CD4-positive, alpha-beta T cell treated with Interleukin-12 subunit alpha and Interleukin-12 subunit beta, for 1 hour (primary cell): Measurements from ENCODE around the gene ZNF618.

ENCODE experiments used
- DNase-seq: peaks from one replicate; pipeline ENCODE4 v3.0.0-alpha.2; 2020

Gene ZNF618

DNA sequence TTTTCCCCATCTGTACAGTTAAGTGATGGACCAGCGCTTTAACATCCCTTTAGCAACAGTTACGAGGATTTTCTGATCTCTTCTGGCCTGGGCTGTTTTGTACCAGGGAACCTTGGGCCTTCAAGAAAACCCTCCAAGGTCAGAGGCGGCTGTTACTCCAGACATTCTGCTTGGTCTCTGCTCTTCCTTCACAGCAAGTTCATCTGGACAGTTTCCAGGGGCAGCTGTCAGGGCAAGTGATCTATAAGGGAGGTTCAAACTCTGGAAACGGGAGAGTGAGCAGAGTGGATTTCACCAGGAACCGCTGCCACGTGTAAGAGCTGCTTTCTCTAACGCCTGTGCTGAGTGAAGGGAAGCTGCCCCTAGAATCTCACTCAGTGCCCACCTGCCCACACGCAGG is 36.7 kb downstream of the ZNF618 start:
- no peak for DNase-seq

DNA sequence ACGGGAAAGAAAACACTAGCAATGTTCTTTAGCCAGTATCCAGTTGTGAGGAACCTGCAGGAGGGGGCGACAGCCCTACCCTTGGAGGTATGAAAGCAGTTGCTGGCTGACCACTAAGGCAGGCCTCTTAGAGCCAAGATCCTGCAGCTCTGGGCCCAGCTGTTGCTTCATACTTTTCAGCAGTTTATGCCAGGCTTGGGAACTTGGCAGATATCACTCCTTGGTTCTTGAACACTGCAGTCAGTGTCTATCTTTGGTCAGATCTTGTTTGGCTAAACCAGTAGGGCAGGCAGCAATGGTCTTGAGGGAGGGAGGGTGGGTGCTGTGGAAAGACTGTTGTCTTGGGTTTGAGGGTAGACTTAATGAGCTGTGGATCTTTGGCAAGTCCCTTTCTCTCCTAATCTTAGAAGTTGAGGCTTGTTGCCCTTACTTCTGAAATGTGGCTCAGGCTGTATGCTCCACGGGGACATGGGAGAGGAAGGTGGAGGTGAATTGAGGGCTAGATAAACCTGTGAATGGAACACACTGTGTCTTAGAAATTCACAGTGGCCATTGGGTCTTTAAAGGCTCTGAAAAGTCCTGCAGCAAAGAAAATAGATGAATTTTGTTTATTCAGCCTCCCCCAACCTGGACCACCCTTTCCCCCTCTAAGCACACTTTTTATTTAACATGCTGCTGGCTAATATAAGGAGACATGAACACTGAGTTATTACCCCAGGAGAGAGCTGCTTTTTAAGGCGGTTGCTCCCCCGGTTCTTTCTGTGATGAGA is 37.5 kb downstream of the ZNF618 start:
- no peak for DNase-seq

DNA sequence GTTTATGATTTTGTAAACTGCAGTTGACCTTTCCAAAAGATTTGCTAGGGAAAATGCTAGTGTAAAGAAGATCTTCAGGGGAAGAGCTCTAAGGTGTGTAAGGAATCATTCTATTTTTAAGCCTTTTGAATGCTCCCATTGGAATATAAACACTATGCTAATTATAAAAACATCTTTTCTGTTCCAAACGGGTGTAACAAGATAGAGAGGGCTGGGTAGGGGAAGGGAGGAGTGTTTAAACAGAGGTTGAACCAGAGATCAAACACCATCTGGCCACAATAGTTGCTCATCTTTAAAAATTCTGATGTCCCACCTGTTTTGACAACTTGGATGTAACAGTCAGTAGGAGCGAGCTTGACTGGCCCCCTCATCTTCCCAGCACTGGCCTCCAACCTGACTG is 38.4 kb downstream of the ZNF618 start:
- no peak for DNase-seq

DNA sequence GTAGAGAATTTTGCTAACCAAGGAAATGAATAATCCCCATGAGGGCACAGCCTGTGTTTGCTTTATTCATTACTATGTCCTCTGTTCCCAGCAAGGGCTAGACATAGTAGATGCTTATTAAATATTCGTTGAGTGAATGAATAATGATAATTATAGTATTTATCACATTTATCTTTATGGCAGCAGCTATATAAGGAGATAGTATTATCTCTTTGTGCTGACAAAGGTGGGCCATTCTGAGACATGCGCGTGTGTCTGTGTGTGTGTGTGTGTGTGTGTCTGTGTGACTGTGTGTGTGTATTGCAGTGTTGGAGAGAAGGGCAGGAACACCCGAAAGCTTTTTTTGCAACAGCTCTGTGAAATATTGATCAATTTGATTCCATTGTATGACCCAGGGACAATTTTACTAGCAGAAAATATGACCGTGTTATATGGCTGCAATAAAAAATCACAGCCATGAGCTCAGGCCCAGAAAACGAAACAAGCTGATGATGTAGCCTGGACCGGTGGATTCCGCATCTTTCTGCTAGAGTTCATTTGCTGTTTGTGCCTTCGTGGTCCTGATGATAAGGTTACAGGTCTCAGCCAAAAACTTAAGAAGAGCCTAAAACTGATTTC is 39.8 kb downstream of the ZNF618 start:
- DNase-seq: no peak

DNA sequence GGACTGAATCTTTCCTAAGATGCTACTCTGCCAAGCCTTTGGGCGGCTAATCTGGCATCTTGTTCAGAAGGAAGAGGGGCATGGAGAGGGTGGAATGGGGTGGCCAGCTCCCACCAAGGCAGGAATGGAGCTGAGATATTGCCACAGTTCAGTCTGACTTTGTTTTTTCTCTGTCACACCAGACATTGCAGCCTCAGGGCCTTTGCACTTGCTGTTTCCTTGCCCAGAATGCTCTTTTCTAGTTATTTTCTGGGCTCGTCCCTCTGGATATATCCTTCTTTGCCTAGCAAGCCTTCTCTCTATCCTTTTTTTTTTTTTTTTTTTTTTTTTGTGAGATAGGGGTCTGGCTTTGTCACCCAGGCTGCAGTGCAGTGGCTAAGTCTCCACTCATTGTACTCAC is 40.8 kb downstream of the ZNF618 start:
- no peak for DNase-seq

DNA sequence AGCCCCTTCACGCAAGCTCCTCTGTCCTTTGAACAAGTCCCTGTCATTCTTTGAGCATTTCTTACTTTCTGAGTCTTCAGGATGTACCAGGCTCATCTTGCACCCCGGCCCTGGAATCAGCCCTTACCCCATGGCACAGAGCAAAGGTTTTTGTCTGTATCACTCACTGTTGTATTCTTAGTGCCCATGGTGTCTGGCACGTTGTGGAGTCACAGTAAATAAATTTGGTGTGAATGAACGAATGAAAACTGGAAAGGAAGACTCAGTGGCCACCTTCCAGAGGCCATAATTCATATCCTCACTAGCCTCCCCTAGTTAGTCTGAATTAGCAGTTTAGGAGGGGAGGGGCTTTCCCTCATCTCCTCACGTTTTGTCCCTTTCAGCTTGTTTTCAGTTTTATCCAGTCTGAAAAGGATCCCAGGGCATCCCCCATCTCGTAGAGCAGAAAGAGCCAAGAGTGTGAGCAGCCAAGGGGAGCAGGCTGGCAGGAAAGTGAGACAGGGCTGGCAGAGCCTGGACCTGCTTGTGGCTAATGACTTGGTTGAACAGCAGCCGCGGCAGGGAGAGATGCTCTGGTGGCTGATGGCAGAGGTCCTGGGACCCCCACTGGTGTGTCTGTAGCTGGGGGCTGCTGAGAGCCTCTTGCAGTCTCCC is 42.7 kb downstream of the ZNF618 start:
- DNase-seq: no peak

DNA sequence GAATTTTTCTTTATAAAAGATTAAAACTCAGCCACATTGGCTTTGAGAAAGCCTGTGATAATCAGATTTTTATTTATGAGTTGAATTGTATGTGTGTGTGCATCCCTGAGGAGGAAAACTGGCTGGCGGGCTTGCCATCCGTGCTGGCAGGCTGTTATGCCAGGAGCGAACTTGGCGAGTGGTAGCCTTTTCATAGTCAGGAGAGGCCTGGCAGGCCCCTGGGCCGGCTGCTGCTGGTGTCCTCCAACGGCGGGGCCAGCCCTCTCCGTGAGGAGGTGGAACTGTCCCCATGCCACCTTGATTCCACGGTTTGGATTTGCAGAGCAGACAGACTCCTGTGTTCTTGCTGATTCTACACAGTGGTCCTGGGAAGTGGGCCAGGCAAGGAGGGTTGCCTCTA is 43.3 kb downstream of the ZNF618 start:
- no peak for DNase-seq

DNA sequence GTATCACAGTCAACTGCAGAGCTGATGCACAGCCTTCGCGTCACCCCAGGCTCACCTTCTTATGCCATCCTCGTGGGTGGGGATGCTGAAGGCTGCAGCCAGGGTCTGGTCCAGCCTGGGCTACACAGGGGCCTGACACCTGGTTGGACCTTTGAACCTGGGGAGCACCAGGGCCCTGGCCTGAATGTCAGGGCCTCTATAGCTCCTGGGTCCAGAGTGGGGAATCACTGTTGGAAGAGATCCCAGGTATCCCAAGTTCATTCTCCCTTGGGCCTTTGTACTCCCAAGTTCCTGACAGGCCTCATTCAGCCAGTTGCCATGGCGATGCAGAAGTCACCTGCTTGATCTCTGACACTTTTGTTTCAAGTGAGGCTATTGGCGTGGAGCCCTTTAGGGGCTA is 43.8 kb downstream of the ZNF618 start:
- DNase-seq: no peak

DNA sequence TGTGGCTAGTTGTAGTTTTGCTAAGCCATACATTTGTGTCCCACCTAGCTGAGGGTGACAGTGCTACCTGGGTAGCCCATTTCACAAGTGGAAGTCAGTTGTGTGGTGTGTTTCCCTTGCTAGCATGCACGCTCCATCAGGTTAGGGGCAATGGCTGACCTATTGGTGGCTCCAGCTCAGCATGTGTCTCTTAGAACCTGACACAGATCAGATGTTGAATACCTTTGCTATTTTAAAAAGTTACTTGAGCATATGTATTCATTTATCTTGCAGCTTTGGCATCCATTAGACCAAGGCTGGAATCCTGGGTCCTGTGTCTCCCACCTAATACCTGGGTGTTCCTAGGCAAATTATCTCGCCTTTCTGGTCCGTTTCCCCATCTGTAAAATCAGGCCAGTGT is 44.8 kb downstream of the ZNF618 start:
- no peak for DNase-seq

DNA sequence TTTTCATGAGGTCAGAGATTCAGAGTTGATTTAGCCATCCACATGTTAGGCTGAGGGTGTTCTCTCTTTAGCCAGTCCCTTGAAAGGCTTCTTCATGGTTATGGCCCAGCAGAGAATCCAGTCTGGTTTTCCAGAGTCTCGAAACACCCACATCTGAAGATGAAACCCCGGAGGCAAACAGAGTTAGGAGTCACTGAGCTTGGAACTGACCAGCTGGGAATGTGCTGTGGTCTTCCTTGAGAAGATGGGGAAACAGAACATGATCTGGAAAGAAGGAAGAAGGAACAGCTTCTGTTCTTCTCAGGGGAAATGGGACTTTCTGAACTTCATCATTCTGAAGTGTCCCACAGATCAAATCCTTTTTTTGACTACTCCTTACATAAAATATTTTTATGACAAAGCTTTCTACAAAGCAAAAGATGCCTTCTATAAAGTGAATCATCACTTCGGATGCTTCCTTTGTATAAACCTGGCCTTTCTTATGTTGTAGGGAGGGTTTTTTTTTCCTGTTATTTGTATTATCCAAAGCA is 45.4 kb downstream of the ZNF618 start:
- no peak for DNase-seq

DNA sequence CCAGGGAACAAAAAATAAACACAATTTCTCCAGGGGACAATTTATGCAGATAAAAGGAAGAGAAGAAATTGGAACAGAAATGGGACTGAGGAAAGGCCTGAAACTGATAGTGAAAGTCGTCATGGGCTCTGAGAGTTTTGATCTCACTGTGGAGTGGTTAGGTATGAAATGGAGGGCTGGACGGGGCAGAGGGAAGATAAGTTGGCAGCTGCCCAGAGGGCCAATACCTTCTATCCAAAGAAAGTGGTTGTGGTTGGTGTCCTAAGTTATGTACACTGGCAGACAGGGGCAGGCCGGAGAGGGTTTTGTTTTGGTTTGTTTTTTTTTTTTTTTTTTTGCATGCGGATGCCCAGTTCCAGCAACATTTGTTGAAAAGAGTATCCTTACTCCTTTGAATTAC is 46.1 kb downstream of the ZNF618 start:
- DNase-seq: no peak

DNA sequence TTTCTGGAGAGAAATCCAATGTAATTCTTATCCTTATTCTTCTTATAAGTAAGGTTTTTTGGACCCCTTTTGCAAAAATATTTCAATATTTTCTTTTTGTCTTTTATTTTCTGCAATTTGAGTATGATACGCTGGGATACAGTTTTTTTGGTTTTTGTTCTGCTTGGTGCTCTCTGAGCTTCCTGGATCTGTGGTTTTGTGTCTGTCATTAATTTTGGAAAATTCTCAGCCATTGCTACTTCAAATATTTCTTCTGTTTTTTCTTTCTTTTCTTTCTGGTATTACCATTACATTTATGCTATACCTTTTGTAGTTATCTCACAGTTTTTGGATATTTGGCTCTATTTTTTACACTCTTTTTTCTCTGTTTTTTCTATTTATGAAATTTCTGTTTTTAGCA is 50.1 kb downstream of the ZNF618 start:
- no peak for DNase-seq

DNA sequence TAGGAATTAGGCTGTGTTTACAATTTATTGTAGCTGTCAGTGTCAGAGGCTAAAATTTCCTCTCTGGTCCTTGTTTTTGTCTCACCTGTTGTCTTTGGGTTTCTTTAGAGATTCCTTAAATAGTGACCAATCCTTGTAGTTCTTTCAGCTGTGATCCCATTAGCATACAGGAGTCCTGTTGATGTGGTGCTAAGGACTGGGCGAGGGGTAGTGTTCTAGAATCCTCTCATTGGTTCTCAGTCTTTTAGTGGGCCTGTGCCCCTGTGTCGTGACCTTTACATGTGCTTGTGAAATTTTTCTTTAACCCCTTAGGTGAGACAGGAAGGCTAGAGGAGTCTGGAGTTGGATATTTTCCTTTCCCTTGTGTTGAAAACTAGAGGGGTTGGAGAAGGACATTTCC is 51.2 kb downstream of the ZNF618 start:
- DNase-seq: no peak

DNA sequence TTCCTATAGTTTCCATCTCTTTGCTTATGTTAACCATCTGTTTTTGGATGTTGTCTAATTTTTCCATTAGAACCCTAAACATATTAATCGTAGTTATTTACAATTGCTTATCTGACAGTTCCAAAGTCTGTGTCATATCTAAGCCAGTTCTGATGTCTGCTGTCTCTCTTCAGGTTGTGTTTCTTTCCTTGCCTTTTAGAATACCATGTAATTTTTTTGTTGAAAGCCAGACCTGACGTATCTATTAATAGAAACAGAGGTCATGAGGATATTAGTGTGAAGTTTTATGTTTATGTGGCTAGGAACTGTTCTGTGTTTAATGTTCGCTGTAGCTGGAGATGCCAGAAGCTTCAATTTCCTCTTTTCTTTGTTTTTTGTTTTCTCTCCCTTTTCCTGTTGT is 52.2 kb downstream of the ZNF618 start:
- DNase-seq: no peak

DNA sequence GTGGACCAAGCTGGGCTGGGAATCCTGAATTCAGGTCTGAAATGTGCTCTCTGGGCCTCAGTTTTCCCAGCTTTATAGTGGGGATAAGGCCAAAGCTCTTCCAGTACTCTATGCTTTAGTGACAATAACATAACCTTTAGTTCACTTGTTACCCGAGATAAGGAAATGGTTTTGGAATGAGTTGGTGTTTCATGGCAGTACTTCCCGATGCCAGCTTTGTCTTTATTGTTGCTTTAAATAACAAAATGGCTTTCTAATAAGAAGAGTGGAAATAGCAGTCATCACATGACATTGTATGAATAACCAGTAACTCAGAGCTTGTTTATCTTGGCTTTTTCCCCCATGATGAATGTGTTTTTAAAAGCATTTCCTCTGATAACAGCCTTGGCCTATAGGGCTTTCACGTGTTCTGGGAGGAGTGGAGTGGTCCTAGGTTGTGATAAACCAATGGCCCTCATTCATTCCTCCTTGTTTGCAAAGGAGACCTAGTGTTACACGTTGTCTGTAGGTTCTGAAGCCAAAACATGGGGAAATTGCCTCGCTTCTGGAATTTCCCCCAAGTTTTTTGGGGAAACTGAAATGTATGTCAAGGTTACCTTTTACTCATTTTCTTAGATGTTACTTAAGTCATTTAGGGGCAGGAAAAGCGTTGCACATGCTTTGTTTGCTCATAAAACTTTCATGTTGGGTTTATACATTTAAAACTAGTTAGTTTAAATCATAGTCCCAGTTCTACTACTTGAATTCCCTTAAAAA is 53.7 kb downstream of the ZNF618 start:
- DNase-seq: no peak

DNA sequence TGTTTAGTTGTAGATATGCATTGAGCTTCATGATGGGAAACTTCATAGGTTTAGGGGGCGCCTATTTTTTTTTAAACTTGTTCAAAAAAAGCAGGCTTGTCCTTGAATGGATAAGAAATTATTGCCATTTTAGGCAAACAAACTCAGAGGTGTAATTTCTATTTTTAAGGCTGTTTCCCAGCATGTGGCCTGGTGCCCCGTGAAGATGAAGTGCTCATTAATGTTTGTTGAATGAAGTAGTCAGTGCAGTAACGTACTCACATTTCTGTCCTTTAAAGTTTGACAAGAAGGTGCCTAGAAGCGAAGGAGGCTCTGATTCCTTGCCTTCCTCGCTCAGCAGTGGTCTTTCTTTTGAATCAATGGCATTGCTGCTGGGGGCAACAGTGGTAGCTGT is 54.3 kb downstream of the ZNF618 start:
- DNase-seq: no peak

DNA sequence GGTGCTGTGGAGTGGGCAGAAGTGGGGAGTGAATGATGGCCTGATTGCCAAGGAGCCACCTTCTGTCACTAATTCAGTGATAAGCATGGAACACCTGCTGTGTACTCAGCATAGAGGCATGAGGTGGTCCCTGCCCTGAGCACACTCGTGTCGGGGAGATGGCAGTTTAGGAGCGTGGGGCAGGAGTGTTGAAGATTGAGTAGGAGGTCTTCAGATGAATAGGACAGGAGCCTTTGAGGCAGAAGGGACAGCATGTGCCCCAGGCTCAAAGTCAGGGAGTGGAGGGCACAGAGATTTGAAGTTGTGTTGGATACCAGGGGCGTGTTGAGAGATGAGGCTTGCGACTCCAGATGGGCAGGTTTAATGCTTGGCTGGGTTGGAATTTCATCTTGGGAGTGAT is 55.0 kb downstream of the ZNF618 start:
- DNase-seq: no peak

DNA sequence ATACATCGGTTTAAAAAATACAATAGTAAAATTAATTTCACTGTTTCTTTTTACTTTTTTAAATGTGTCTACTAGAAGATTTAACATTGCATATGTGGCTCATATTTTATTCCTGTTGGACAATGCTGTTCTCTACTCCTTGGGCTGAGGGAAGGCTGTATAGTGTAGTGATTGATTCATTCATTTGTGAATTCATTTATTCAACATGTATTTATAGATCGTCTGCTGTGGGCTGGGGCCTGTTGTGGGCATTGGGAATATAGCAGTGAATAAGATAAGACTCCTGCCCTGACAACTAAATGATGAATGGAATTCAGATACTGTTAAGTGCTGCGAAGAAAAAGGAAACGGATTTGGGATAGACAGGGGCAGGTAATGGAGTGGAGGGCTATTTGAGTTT is 55.7 kb downstream of the ZNF618 start:
- DNase-seq: no peak

DNA sequence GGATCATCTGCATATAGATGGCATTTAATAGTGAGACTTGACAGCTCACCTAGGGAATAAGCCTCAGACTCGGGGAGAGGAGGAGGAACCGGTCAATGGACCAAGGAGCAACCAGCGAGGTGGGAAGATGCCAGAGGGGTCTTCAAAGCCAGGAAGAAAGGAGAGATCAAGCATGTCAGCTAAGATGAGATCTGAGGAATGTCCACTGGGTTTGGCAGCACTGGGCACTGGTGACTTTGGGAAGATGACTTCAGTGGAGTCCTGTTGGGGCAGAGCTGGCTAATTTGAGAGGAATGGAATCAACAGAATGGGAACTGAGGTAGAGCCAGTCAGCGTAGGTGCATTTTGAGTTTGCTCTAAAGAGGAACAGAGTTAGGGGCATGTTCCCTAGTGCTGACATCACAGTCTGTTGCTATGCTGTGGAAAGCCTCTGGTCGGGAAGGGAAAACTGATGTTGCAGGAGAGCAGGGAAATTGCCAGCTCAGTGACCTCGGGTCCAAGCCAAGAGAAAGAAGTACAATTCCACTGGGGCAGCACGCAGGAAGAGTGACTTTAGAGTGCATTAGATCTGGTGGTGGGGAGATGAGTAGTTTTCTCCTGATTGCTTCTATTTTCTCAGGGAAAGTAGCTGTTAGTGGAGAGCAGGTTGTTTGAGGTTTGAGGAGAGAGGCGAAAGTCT is 56.9 kb downstream of the ZNF618 start:
- DNase-seq: no peak

DNA sequence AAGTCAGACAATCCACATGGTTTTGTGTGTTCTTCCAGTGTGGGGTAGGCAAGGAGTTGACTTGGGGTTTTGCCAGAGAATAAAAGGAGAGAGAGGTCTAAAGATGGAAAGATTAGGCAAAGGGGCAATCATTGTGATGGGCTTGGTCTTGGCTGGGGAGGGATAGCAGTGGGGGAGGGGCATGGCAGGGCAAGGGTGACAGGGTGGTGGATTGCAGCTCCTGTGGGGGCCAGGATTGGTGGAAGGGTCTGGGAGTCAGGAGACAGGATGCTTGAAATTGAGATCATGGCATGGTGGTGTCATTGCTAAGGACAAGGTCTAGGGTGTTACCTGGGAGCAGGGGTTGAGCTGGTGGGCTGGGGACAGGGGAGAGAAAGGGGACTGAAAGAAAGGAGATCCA is 57.6 kb downstream of the ZNF618 start:
- DNase-seq: no peak

DNA sequence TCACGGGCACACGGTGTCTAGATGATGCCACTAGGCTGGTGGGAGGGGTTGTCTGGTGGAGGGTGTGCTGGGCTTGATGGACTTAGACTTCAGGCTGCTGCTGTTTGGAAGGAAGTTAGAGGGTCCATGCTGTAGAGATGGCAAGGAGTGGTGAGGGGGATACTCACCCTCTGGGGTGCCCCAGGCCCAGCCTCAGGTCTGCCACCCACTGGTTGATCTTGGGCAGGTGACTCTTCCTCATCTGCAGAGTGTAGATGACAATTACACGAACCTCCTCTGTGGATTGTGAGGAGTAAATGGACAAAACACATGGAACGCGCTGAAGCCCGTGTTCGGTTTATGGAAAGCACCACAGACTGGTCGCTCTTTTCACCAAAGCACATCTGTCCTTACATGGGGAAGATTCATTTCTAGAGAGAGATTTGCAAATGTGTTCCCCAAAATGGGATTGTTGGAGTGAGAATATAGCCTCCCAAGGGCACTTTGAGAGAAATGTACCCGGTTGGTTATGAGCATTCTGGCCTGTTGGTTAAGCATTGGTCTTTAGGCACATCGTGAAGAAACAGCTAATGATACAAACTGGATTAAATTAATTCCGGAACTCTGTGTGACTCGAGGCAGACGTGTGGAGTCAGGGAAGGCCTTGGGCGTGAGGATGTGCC is 58.2 kb downstream of the ZNF618 start:
- no peak for DNase-seq
